Gastroesophageal sphincter (tissue), 4 donors: Measurements from ENCODE around the gene SPON1. TPM values are rescaled to one million over a fixed set of nuclear protein-coding genes. Genes with fewer than 3 reads are reported as not detected.

Experiments used
- ATAC-seq: fragments of 150-250 bp; one replicate; pipeline ENCODE4 v1.9.1; 2016; ENCODE audit warnings: mild to moderate bottlenecking, moderate library complexity
- H3K27ac ChIP-seq, 4 donors: fragments of 200-600 bp; sonication (generic) in 3 of 4; 1 replicate in 3 of 4; 2 replicates in 1 of 4; pipeline ENCODE4 v1.5.1; 2016 to 2019
- H3K27me3 ChIP-seq: fragments of 200-600 bp; sonication (generic); one replicate; pipeline ENCODE4 v1.5.1; 2019
- H3K36me3 ChIP-seq, 2 donors: fragments of 200-600 bp; sonication (generic); one replicate each; pipeline ENCODE4 v1.5.1; 2019; ENCODE audit warnings: control low read depth in 1 of 2
- H3K4me1 ChIP-seq, 3 donors: fragments of 200-600 bp; sonication (generic); 1 replicate in 2 of 3; 2 replicates in 1 of 3; pipeline ENCODE4 v1.5.1; 2016 to 2019; ENCODE audit warnings: control low read depth in 2 of 3
- H3K4me3 ChIP-seq, 2 donors: fragments of 200-600 bp; sonication (generic); one replicate each; pipeline ENCODE4 v1.5.1; 2019; ENCODE audit warnings: mild to moderate bottlenecking in 1 of 2, moderate library complexity in 1 of 2
- H3K9me3 ChIP-seq, 3 donors: fragments of 200-600 bp; sonication (generic); one replicate each; pipeline ENCODE4 v1.5.1; 2017 to 2019; ENCODE audit warnings: control low read depth in 2 of 3
- CTCF ChIP-seq, 4 experiments: fragments of 200-600 bp in 2 of 4; fragments of 450-650 bp in 2 of 4; sonication (generic) in 1 of 4; IDR thresholded peaks; one replicate each; pipeline ENCODE4 v1.5.1; 2017 to 2019; ENCODE audit warnings: antibody characterized with exemption in 4 of 4, mild to moderate bottlenecking in 2 of 4, moderate library complexity in 2 of 4
- EP300 ChIP-seq: sonication (generic); formaldehyde crosslinking; IDR thresholded peaks from one replicate; pipeline ENCODE4 v1.6.1; 2017; ENCODE audit warnings: antibody characterized with exemption, mild to moderate bottlenecking
- POLR2A ChIP-seq, 2 donors: fragments of 450-650 bp; IDR thresholded peaks; one replicate each; pipeline ENCODE4 v1.6.1; 2017; ENCODE audit warnings: antibody characterized with exemption in 2 of 2, mild to moderate bottlenecking in 2 of 2, moderate library complexity in 1 of 2
- POLR2AphosphoS5 ChIP-seq: sonication (generic); formaldehyde crosslinking; IDR thresholded peaks from one replicate; pipeline ENCODE4 v1.6.1; 2017; ENCODE audit warnings: antibody characterized with exemption
- WGBS, 2 donors: methylation state at CpG; one replicate each; pipeline ENCODE4 v1.1.5; 2018; ENCODE audit warnings: low coverage in 1 of 2; 5-methylcytosine and 5-hydroxymethylcytosine counted together
- total RNA-seq, 4 donors: library from RNA; depleted of rRNA; stranded (reverse); fragments of >200 nt; gene quantifications; one replicate each; pipeline ENCODE4 v1.1.0, GENCODE V29; 2016

SPON1 gene
- total RNA-seq, 4 donors from 2014 or later = 11.0 to 121 (median 64.6) TPM

GRCh38 chr11:13944911-13945425, 17.6 kb upstream of the SPON1 start:
- Histone ChIP-seq H3K36me3 (no peaks in the 10 kb centered on the region), H3K4me3 (no peak overlapping the region), H3K27ac (no peak overlapping the region), H3K27me3 (peaks cover 13% of the 10 kb centered on the region), H3K9me3 (no peaks in the 10 kb centered on the region), H3K4me1 (no peaks in the 10 kb centered on the region)
- 31 to 44% methylated on average over 3 of the region's 3 CpGs for WGBS, 2 donors
- ATAC-seq = no peak
- TF ChIP-seq POLR2AphosphoS5 = no peak
- no peak for TF ChIP-seq EP300
- no peak for TF ChIP-seq POLR2A (IDR thresholded peaks at IDR 0.05)
- TF ChIP-seq CTCF (IDR thresholded peaks at IDR 0.05) = no peak

GRCh38 chr11:13947379-13947778, 15.1 kb upstream of the SPON1 start:
- H3K27ac ChIP-seq = no peak overlapping the region
- H3K9me3 ChIP-seq = no peaks in the 10 kb centered on the region
- H3K36me3 ChIP-seq = no peaks in the 10 kb centered on the region
- no peak for ATAC-seq
- no peak overlapping the region for H3K4me3 ChIP-seq
- no peaks in the 10 kb centered on the region for H3K4me1 ChIP-seq
- no peak for TF ChIP-seq CTCF (IDR thresholded peaks at IDR 0.05)
- TF ChIP-seq POLR2AphosphoS5 = no peak
- TF ChIP-seq POLR2A (IDR thresholded peaks at IDR 0.05) = no peak
- TF ChIP-seq EP300 = no peak
- H3K27me3 ChIP-seq = no peaks in the 10 kb centered on the region

- H3K36me3 ChIP-seq = no peaks in the 10 kb centered on the region
- H3K27ac ChIP-seq = no peak overlapping the region
- no peak overlapping the region for H3K4me3 ChIP-seq
- WGBS, 2 donors = 57% methylated on average over 2 of the region's 2 CpGs; no CpG with 5 or more reads in 1 of the 2 donors
- H3K4me1 ChIP-seq = no peaks in the 10 kb centered on the region
- no peak for ATAC-seq
- H3K27me3 ChIP-seq = no peaks in the 10 kb centered on the region
- no peak for TF ChIP-seq CTCF (IDR thresholded peaks at IDR 0.05)
- TF ChIP-seq EP300 = no peak
- TF ChIP-seq POLR2AphosphoS5 = no peak
- TF ChIP-seq POLR2A (IDR thresholded peaks at IDR 0.05) = no peak
- no peaks in the 10 kb centered on the region for H3K9me3 ChIP-seq
These were observed 12.6 kb upstream of the SPON1 start for GRCh38 chr11:13949876-13950275.

GRCh38 chr11:13952221-13952620, 10.3 kb upstream of the SPON1 start:
- Histone ChIP-seq H3K4me3 (no peak overlapping the region), H3K27me3 (peaks cover 5% of the 10 kb centered on the region), H3K9me3 (no peaks in the 10 kb centered on the region), H3K27ac (no peak overlapping the region), H3K36me3 (no peaks in the 10 kb centered on the region), H3K4me1 (no peaks in the 10 kb centered on the region)
- TF ChIP-seq CTCF (IDR thresholded peaks at IDR 0.05) (no peak), POLR2AphosphoS5 (no peak), EP300 (no peak), POLR2A (IDR thresholded peaks at IDR 0.05) (no peak)
- WGBS, 2 donors = 80 to 89% methylated on average over 1 of the region's 1 CpG
- ATAC-seq = no peak

GRCh38 chr11:13952668-13953067, 9.9 kb upstream of the SPON1 start:
- Histone ChIP-seq H3K4me1 (no peaks in the 10 kb centered on the region), H3K27me3 (peaks cover 5% of the 10 kb centered on the region), H3K4me3 (no peak overlapping the region), H3K9me3 (no peaks in the 10 kb centered on the region), H3K27ac (no peak overlapping the region), H3K36me3 (no peaks in the 10 kb centered on the region)
- 81 to 90% methylated on average over 4 of the region's 4 CpGs for WGBS, 2 donors
- TF ChIP-seq EP300 = no peak
- TF ChIP-seq POLR2A (IDR thresholded peaks at IDR 0.05) = no peak
- no peak for ATAC-seq
